IMR-90 (cell line): ENCODE results near the gene PDXDC1. TPM values are rescaled to one million over a fixed set of nuclear protein-coding genes. Genes with fewer than 3 reads are reported as not detected.

Source experiments
- ATAC-seq: fragments of 200-7000 bp; cut with Tn5 transposase; 2 replicates; pipeline ENCODE4 v1.9.1; 2020; ENCODE audit warnings: low read depth, mild to moderate bottlenecking, moderate library complexity
- BruUV-seq: library from RNA; stranded (reverse); fragments of 400-500 nt; replicated peaks from 2 replicates; lab custom pipeline; 2021; lab: Mats Ljungman, UMichigan
- CTCF ChIA-PET: fragments of 300-600 bp; formaldehyde crosslinking; extraction: SDS; loops from one replicate; lab custom pipeline; 2021; ENCODE audit warnings: antibody characterized with exemption; lab: Yijun Ruan, JAX
- POLR2A ChIA-PET: fragments of 300-600 bp; sonication (Branson Sonifier 250); formaldehyde crosslinking; loops from one replicate; lab custom pipeline; 2022; ENCODE audit warnings: antibody characterized with exemption; ENCODE audit not compliant: unreplicated experiment; lab: Charles Lee
- DNase-seq: peaks from one replicate; pipeline ENCODE4 v3.0.0; 2013
- H2AFZ ChIP-seq: replicated peaks from 2 replicates; pipeline ENCODE3; 2013; ENCODE audit warnings: low read length, mild to moderate bottlenecking; ENCODE audit not compliant: poor library complexity
- H2AK5ac ChIP-seq: 2 replicates; pipeline ENCODE4 v1.6.1; 2013; ENCODE audit warnings: low read depth, low read length, inconsistent platforms
- H2AK9ac ChIP-seq: replicated peaks from 2 replicates; pipeline ENCODE3; 2013; ENCODE audit warnings: mild to moderate bottlenecking, low read depth, low read length, moderate library complexity; ENCODE audit not compliant: poor library complexity
- H2BK120ac ChIP-seq: 2 replicates; pipeline ENCODE4 v1.6.1; 2013; ENCODE audit warnings: low read depth, low read length, inconsistent platforms
- H2BK15ac ChIP-seq: 3 replicates; pipeline ENCODE4 v1.6.1; 2013; ENCODE audit warnings: low read depth, low read length, inconsistent platforms
- H2BK20ac ChIP-seq: 2 replicates; pipeline ENCODE4 v1.6.1; 2013; ENCODE audit warnings: low read depth, mild to moderate bottlenecking, inconsistent platforms, low read length, moderate library complexity
- H2BK5ac ChIP-seq: 2 replicates; pipeline ENCODE4 v1.6.1; 2013; ENCODE audit warnings: mild to moderate bottlenecking, low read depth, low read length, inconsistent platforms; ENCODE audit not compliant: poor library complexity, severe bottlenecking
- H3K14ac ChIP-seq: replicated peaks from 2 replicates; pipeline ENCODE4 v1.6.1; 2013; ENCODE audit warnings: low read depth, low read length, inconsistent platforms
- H3K18ac ChIP-seq: 2 replicates; pipeline ENCODE4 v1.6.1; 2013; ENCODE audit warnings: low read depth, low read length, control low read depth
- H3K23ac ChIP-seq: 2 replicates; pipeline ENCODE4 v1.6.1; 2013; ENCODE audit warnings: low read depth, low read length, inconsistent platforms
- H3K27ac ChIP-seq: 2 replicates; pipeline ENCODE4 v1.5.1; 2013; ENCODE audit warnings: mild to moderate bottlenecking, control low read depth, low read length; ENCODE audit not compliant: insufficient read depth
- H3K27me3 ChIP-seq: 2 replicates; pipeline ENCODE4 v1.6.1; 2013; ENCODE audit warnings: low read length; ENCODE audit not compliant: control insufficient read depth, insufficient read depth
- H3K36me3 ChIP-seq: 2 replicates; pipeline ENCODE4 v1.6.1; 2013; ENCODE audit warnings: low read length, mixed read lengths; ENCODE audit not compliant: control insufficient read depth, insufficient read depth
- H3K4ac ChIP-seq: 2 replicates; pipeline ENCODE4 v1.6.1; 2013; ENCODE audit warnings: low read depth, low read length, inconsistent platforms
- H3K4me1 ChIP-seq: 2 replicates; pipeline ENCODE4 v1.6.1; 2013; ENCODE audit warnings: low read length, mixed read lengths; ENCODE audit not compliant: control insufficient read depth, insufficient read depth
- H3K4me2 ChIP-seq: 2 replicates; pipeline ENCODE4 v1.6.1; 2013; ENCODE audit warnings: low read depth, mild to moderate bottlenecking, control low read depth, low read length, moderate library complexity
- H3K4me3 ChIP-seq: 2 replicates; pipeline ENCODE4 v1.5.1; 2013; ENCODE audit warnings: low read depth, mild to moderate bottlenecking, control low read depth, low read length, moderate library complexity; ENCODE audit not compliant: insufficient read depth
- H3K56ac ChIP-seq: 2 replicates; pipeline ENCODE4 v1.6.1; 2013; ENCODE audit warnings: low read length, inconsistent platforms; ENCODE audit not compliant: insufficient read depth; ENCODE audit errors: extremely low read depth
- H3K79me1 ChIP-seq, 2 experiments: 2 replicates each; pipeline ENCODE4 v1.6.1; 2013; ENCODE audit warnings: low read length in 2 of 2, inconsistent platforms in 1 of 2, low read depth in 1 of 2
- H3K9ac ChIP-seq: 2 replicates; pipeline ENCODE4 v1.6.1; 2013; ENCODE audit warnings: low read depth, low read length, control low read depth
- H3K9me1 ChIP-seq: 2 replicates; pipeline ENCODE4 v1.6.1; 2013; ENCODE audit warnings: low read length, inconsistent platforms; ENCODE audit not compliant: insufficient read depth
- H3K9me3 ChIP-seq: 2 replicates; pipeline ENCODE4 v1.6.1; 2013; ENCODE audit warnings: low read length; ENCODE audit not compliant: control insufficient read depth, insufficient read depth
- H4K20me1 ChIP-seq: 2 replicates; pipeline ENCODE4 v1.6.1; 2013; ENCODE audit warnings: low read length, inconsistent platforms; ENCODE audit not compliant: insufficient read depth
- H4K5ac ChIP-seq: 2 replicates; pipeline ENCODE4 v1.6.1; 2013; ENCODE audit warnings: mild to moderate bottlenecking, low read depth, low read length, control low read depth
- H4K8ac ChIP-seq, 2 experiments: 2 replicates each; pipeline ENCODE4 v1.6.1; 2013; ENCODE audit warnings: low read depth in 2 of 2, low read length in 2 of 2, control low read depth in 1 of 2, inconsistent platforms in 1 of 2
- H4K91ac ChIP-seq: 2 replicates; pipeline ENCODE4 v1.6.1; 2013; ENCODE audit warnings: low read depth, low read length, inconsistent platforms; ENCODE audit not compliant: insufficient read depth
- CHD1 ChIP-seq: IDR thresholded peaks from 2 replicates; pipeline ENCODE4 v1.6.1; 2012; ENCODE audit warnings: low read depth, low read length, improper control_type of control experiment
- ELK1 ChIP-seq: fragments of 150-350 bp; IDR thresholded peaks from 2 replicates; pipeline ENCODE4 v1.6.1; 2016; ENCODE audit warnings: low read depth, mild to moderate bottlenecking, low read length, moderate library complexity, borderline replicate concordance
- MAZ ChIP-seq: IDR thresholded peaks from 2 replicates; pipeline ENCODE4 v1.6.1; 2012; ENCODE audit warnings: low read depth, mild to moderate bottlenecking, low read length, improper control_type of control experiment, moderate library complexity, borderline replicate concordance
- NFE2L2 ChIP-seq: fragments of 150-350 bp; IDR thresholded peaks from 2 replicates; pipeline ENCODE4 v1.6.1; 2016; ENCODE audit warnings: low read depth, mild to moderate bottlenecking, low read length
- WGBS, 2 experiments: methylation state at CpG; one replicate each; pipeline versions ENCODE4 v1.1.5 to v1.1.7; 2013; ENCODE audit warnings: missing lambda C conversion rate in 2 of 2; ENCODE audit not compliant: insufficient read length in 1 of 2; ENCODE audit errors: extremely low coverage in 2 of 2; 5-methylcytosine and 5-hydroxymethylcytosine counted together
- dilution Hi-C: fragments of 300-500 bp; cut with HindIII; formaldehyde crosslinking; loops from one replicate; pipeline ENCODE4 v1.14.3; 2018; ENCODE audit warnings: low sequenced_read_pairs; ENCODE audit not compliant: unreplicated experiment
- in situ Hi-C: fragments of 300-500 bp; cut with MboI; formaldehyde crosslinking; loops from 3 replicates; pipeline ENCODE4 v1.14.3; 2019; ENCODE audit warnings: low sequenced_read_pairs, inconsistent platforms, mixed read lengths
- intact Hi-C: fragments of 100-400 bp; cut with micrococcal nuclease; formaldehyde crosslinking; loops from 2 replicates; pipeline ENCODE4 v1.10.0; 2022
- polyA plus RNA-seq, 3 experiments: library from polyadenylated mRNA; depleted of rRNA; stranded (reverse); fragments of >200 nt; gene quantifications; 2 replicates each; pipeline ENCODE4 v1.2.3, GENCODE V29; 2012; ENCODE audit warnings: low replicate concordance in 1 of 3
- total RNA-seq: library from RNA; depleted of rRNA; stranded (reverse); fragments of >200 nt; gene quantifications from 2 replicates; pipeline ENCODE4 v1.2.3, GENCODE V29; 2012
- TF ChIP-seq, protein P1 (sequence below): conservative IDR thresholded peaks from 2 replicates; pipeline ENCODE4 v1.5.1; 2012; ENCODE audit warnings: mild to moderate bottlenecking, low read depth, low read length, improper control_type of control experiment

Gene PDXDC1
- total and polyA plus RNA-seq, 2 of the 4 experiments (the other 2 are of a cell fraction) = 68.7 to 117 TPM

DNA sequence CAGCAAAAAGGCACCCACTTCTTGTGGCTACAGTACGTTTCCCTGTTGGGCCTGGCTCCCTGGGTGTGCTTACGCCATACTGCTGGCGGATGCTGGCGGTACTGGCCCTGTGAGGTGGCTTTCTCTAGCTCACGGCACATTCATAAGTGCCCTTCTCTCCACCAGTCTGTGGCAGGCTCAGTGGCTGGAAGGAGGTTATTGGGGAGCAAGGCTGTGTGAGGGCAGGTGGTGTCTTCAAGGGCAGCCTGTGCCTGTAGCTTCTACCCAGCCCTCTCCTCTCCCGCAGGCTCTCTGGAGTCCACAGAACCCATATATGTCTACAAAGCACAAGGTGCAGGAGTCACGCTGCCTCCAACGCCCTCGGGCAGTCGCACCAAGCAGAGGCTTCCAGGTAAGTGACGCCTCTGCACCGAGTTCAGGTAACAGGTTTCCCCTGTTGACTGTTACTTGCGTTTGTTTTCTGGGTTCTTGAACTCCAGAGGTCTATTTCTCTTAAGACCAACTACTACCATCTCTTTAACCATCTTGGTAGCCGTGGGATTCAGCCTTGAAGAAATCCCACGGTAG lies 60.4 kb downstream of the PDXDC1 start:
- H3K36me3 ChIP-seq = peaks cover 81% of the 10 kb centered on the region
- BruUV-seq = no TSS peak
- no peak overlapping the region for H4K91ac ChIP-seq
- H2AFZ ChIP-seq = no peak overlapping the region
- no peak overlapping the region for H3K4ac ChIP-seq
- no peak overlapping the region for H3K14ac ChIP-seq
- no peak overlapping the region for H3K18ac ChIP-seq
- no peak overlapping the region for H3K9ac ChIP-seq
- dilution Hi-C loops = no loop called here
- H3K27ac ChIP-seq = no peak overlapping the region
- H3K79me1 ChIP-seq = peaks cover 2 to 8% of the 10 kb centered on the region in 2 experiments; a peak in 3 of 4 replicates
- no peak overlapping the region for H4K5ac ChIP-seq
- H2BK20ac ChIP-seq = no peak overlapping the region
- POLR2A ChIA-PET = no interaction called here
- H3K4me1 ChIP-seq = no peaks in the 10 kb centered on the region
- DNase-seq (no peak), ATAC-seq (no peak)
- no peak overlapping the region for H2AK9ac ChIP-seq
- no peaks in the 10 kb centered on the region for H3K27me3 ChIP-seq
- CTCF ChIA-PET = no interaction called here
- H3K4me2 ChIP-seq = no peak overlapping the region
- in situ Hi-C loops = no loop called here
- no peak overlapping the region for H3K56ac ChIP-seq
- no peak overlapping the region for H3K4me3 ChIP-seq
- H3K23ac ChIP-seq = no peak overlapping the region
- no peak overlapping the region for H2BK5ac ChIP-seq
- WGBS, 2 experiments = 93% methylated on average over 5 of the region's 15 CpGs; no CpG with 5 or more reads in 1 of the 2 experiments
- no peaks in the 10 kb centered on the region for H3K9me3 ChIP-seq
- H2BK120ac ChIP-seq = no peak overlapping the region
- intact Hi-C loops = no loop called here
- no peaks in the 10 kb centered on the region for H4K20me1 ChIP-seq
- no peak overlapping the region for H2BK15ac ChIP-seq
- H4K8ac ChIP-seq = no peak overlapping the region
- no peak overlapping the region for H2AK5ac ChIP-seq
- TF ChIP-seq CHD1 (no peak), MAZ (no peak), NFE2L2 (no peak), ELK1 (no peak)
- TF ChIP-seq, protein P1, sequence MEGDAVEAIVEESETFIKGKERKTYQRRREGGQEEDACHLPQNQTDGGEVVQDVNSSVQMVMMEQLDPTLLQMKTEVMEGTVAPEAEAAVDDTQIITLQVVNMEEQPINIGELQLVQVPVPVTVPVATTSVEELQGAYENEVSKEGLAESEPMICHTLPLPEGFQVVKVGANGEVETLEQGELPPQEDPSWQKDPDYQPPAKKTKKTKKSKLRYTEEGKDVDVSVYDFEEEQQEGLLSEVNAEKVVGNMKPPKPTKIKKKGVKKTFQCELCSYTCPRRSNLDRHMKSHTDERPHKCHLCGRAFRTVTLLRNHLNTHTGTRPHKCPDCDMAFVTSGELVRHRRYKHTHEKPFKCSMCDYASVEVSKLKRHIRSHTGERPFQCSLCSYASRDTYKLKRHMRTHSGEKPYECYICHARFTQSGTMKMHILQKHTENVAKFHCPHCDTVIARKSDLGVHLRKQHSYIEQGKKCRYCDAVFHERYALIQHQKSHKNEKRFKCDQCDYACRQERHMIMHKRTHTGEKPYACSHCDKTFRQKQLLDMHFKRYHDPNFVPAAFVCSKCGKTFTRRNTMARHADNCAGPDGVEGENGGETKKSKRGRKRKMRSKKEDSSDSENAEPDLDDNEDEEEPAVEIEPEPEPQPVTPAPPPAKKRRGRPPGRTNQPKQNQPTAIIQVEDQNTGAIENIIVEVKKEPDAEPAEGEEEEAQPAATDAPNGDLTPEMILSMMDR = no peak
- peaks cover 7% of the 10 kb centered on the region; the same call in 1 of the 2 replicates for H3K9me1 ChIP-seq
